SK-N-SH treated with all-trans-retinoic acid at 6 μM for 48 hours (cell line): ENCODE measurements around the gene ATP2B3.

Experiments used
- ATAC-seq: fragments of 200-7000 bp; cut with Tn5 transposase; 3 replicates; pipeline ENCODE4 v1.9.1; 2020; ENCODE audit warnings: mild to moderate bottlenecking, moderate library complexity
- ARNTL ChIP-seq: fragments of 450-650 bp; formaldehyde crosslinking; IDR thresholded peaks from 2 replicates; pipeline ENCODE4 v1.5.0; 2020; ENCODE audit warnings: low read depth, mild to moderate bottlenecking, moderate library complexity, borderline replicate concordance
- BACH2 ChIP-seq: fragments of 250-450 bp; sonication (Bioruptor Pico); IDR thresholded peaks from 2 replicates; pipeline ENCODE4 v1.9.0; 2021; ENCODE audit warnings: mild to moderate bottlenecking, borderline replicate concordance
- CREB5 ChIP-seq: fragments of 250-450 bp; sonication (Bioruptor Pico); IDR thresholded peaks from 2 replicates; pipeline ENCODE4 v1.5.1; 2020; ENCODE audit warnings: low read depth, mild to moderate bottlenecking, moderate library complexity
- CSDC2 ChIP-seq: fragments of 250-450 bp; sonication (Bioruptor Pico); IDR thresholded peaks from 2 replicates; pipeline ENCODE4 v1.5.0; 2020; ENCODE audit warnings: mild to moderate bottlenecking, moderate library complexity
- CSRNP3 ChIP-seq: fragments of 250-450 bp; sonication (Bioruptor Pico); IDR thresholded peaks from 2 replicates; pipeline ENCODE4 v1.5.1; 2021; ENCODE audit warnings: mild to moderate bottlenecking, moderate library complexity
- ESRRG ChIP-seq: fragments of 250-450 bp; sonication (Bioruptor Pico); IDR thresholded peaks from 2 replicates; pipeline ENCODE4 v1.6.1; 2021; ENCODE audit warnings: mild to moderate bottlenecking
- GLIS3 ChIP-seq: fragments of 250-450 bp; sonication (Bioruptor Pico); IDR thresholded peaks from 2 replicates; pipeline ENCODE4 v1.5.0; 2020; ENCODE audit warnings: mild to moderate bottlenecking, moderate library complexity
- ISL1 ChIP-seq: fragments of 250-450 bp; sonication (Bioruptor Pico); IDR thresholded peaks from 2 replicates; pipeline ENCODE4 v2.1.2; 2022; ENCODE audit warnings: mild to moderate bottlenecking, moderate library complexity
- OSR1 ChIP-seq: fragments of 250-450 bp; sonication (Bioruptor Pico); IDR thresholded peaks from 2 replicates; pipeline ENCODE4 v1.8.0; 2022; ENCODE audit warnings: moderate library complexity, mild to moderate bottlenecking, inconsistent platforms
- POU6F1 ChIP-seq: fragments of 250-450 bp; sonication (Bioruptor Pico); IDR thresholded peaks from 2 replicates; pipeline ENCODE4 v1.8.0; 2021; ENCODE audit warnings: low read depth, mild to moderate bottlenecking, moderate library complexity, borderline replicate concordance
- PPARA ChIP-seq: fragments of 250-450 bp; sonication (Bioruptor Pico); IDR thresholded peaks from 2 replicates; pipeline ENCODE4 v1.5.0; 2020; ENCODE audit warnings: mild to moderate bottlenecking, borderline replicate concordance
- RARB ChIP-seq: fragments of 250-450 bp; sonication (Bioruptor Pico); IDR thresholded peaks from 2 replicates; pipeline ENCODE4 v1.8.0; 2021; ENCODE audit warnings: mild to moderate bottlenecking, moderate library complexity
- SNAI2 ChIP-seq: fragments of 250-450 bp; sonication (Bioruptor Pico); IDR thresholded peaks from 2 replicates; pipeline ENCODE4 v1.5.0; 2020; ENCODE audit warnings: mild to moderate bottlenecking, moderate library complexity
- TCF4 ChIP-seq: fragments of 250-450 bp; sonication (Bioruptor Pico); IDR thresholded peaks from 2 replicates; pipeline ENCODE4 v1.8.0; 2021; ENCODE audit warnings: mild to moderate bottlenecking, moderate library complexity, borderline replicate concordance
- TSHZ2 ChIP-seq: fragments of 250-450 bp; sonication (Bioruptor Pico); IDR thresholded peaks from 2 replicates; pipeline ENCODE4 v1.5.0; 2020; ENCODE audit warnings: mild to moderate bottlenecking, moderate library complexity
- ZC3H10 ChIP-seq: fragments of 250-450 bp; sonication (Bioruptor Pico); IDR thresholded peaks from 2 replicates; pipeline ENCODE4 v1.5.1; 2021; ENCODE audit warnings: mild to moderate bottlenecking, moderate library complexity
- ZFP3 ChIP-seq: fragments of 250-450 bp; sonication (Bioruptor Pico); IDR thresholded peaks from 2 replicates; pipeline ENCODE4 v1.5.0; 2020; ENCODE audit warnings: mild to moderate bottlenecking, moderate library complexity
- ZFP30 ChIP-seq: fragments of 450-650 bp; formaldehyde crosslinking; IDR thresholded peaks from 2 replicates; pipeline ENCODE4 v1.5.0; 2022; ENCODE audit warnings: mild to moderate bottlenecking, moderate library complexity
- ZNF565 ChIP-seq: fragments of 450-650 bp; formaldehyde crosslinking; conservative IDR thresholded peaks from 2 replicates; pipeline ENCODE4 v1.5.0; 2020; ENCODE audit warnings: low read depth, mild to moderate bottlenecking, moderate library complexity
- ZNF8 ChIP-seq: fragments of 450-650 bp; formaldehyde crosslinking; IDR thresholded peaks from 2 replicates; pipeline ENCODE4 v1.5.0; 2020; ENCODE audit warnings: mild to moderate bottlenecking, moderate library complexity

The ATP2B3 gene

GRCh38 chrX:153499341-153499740 is 18.1 kb upstream of the ATP2B3 start:
- ATAC-seq, result no peak
- TF ChIP-seq OSR1 (CRISPR knock-in tag) (no peak), PPARA (CRISPR knock-in tag) (no peak), GLIS3 (CRISPR knock-in tag) (no peak), BACH2 (CRISPR knock-in tag) (no peak), CSDC2 (CRISPR knock-in tag) (no peak), POU6F1 (CRISPR knock-in tag) (no peak), TSHZ2 (CRISPR knock-in tag) (no peak)
- TF ChIP-seq, all 23 proteins: peak for 0

- peak; percentile 39 for ATAC-seq
- TF ChIP-seq CSDC2 (CRISPR knock-in tag) (no peak), ISL1 (CRISPR knock-in tag) (no peak), ZFP30 (CRISPR knock-in tag) (no peak), TCF4 (no peak), RARB (CRISPR knock-in tag) (no peak), OSR1 (CRISPR knock-in tag) (no peak), CREB5 (no peak), ARNTL (no peak), ZFP3 (no peak), ZNF565 (CRISPR knock-in tag) (no peak), POU6F1 (CRISPR knock-in tag) (no peak), ZC3H10 (CRISPR knock-in tag) (no peak), ZNF8 (CRISPR knock-in tag) (no peak), ESRRG (no peak), SNAI2 (CRISPR knock-in tag) (no peak), CSRNP3 (CRISPR knock-in tag) (no peak), PPARA (CRISPR knock-in tag) (no peak), TSHZ2 (CRISPR knock-in tag) (no peak)
- TF ChIP-seq, all 23 proteins: peak for 0
These were observed 17.6 kb upstream of the ATP2B3 start for GRCh38 chrX:153499876-153500275.
